Neural cell (in vitro differentiated cells): ENCODE data around the gene CDC45.

Experiments used
- CTCF ChIP-seq: fragments of 450-650 bp; IDR thresholded peaks from 2 replicates; pipeline ENCODE4 v1.5.1; 2014; ENCODE audit warnings: antibody characterized with exemption, mild to moderate bottlenecking, moderate library complexity; ENCODE audit not compliant: poor library complexity, severe bottlenecking
- EP300 ChIP-seq: fragments of 450-650 bp; conservative IDR thresholded peaks from 2 replicates; pipeline ENCODE4 v1.6.1; 2014; ENCODE audit warnings: antibody characterized with exemption, mild to moderate bottlenecking, moderate library complexity; ENCODE audit not compliant: poor library complexity, severe bottlenecking
- EZH2 ChIP-seq: fragments of 200-600, 300-800 bp; shearing (Covaris generic), sonication (generic); IDR thresholded peaks from 2 replicates; pipeline ENCODE4 v1.6.1; 2014; ENCODE audit warnings: antibody characterized with exemption, low read length, borderline replicate concordance, mild to moderate bottlenecking; ENCODE audit not compliant: insufficient read depth, poor library complexity, severe bottlenecking
- POLR2AphosphoS5 ChIP-seq: IDR thresholded peaks from 2 replicates; pipeline ENCODE4 v1.6.1; 2012
- RAD21 ChIP-seq: fragments of 450-650 bp; conservative IDR thresholded peaks from 2 replicates; pipeline ENCODE4 v1.6.1; 2014; ENCODE audit warnings: antibody characterized with exemption, mild to moderate bottlenecking, moderate library complexity
- TAF1 ChIP-seq: IDR thresholded peaks from 2 replicates; pipeline ENCODE4 v1.6.1; 2012; ENCODE audit warnings: low read depth

- TF ChIP-seq CTCF (no peak), EP300 (no peak), POLR2AphosphoS5 (no peak), TAF1 (no peak), RAD21 (no peak), EZH2 (no peak)
Measured at GRCh38 chr22:19506212-19506611, 26.5 kb downstream of the CDC45 start.
